ENCODE measurements around the gene CHST12. TPM values are rescaled to one million over a fixed set of nuclear protein-coding genes. Genes with fewer than 3 reads are reported as not detected.
"Not testable (repeated sequence)": the region's sequence is repeated elsewhere in the genome, so short reads cannot be mapped to it uniquely, and the experiment has no call there.

Gene CHST12
- total RNA-seq, 2 experiments from 2014 or later, result 3.9 to 43.4 TPM

DNA sequence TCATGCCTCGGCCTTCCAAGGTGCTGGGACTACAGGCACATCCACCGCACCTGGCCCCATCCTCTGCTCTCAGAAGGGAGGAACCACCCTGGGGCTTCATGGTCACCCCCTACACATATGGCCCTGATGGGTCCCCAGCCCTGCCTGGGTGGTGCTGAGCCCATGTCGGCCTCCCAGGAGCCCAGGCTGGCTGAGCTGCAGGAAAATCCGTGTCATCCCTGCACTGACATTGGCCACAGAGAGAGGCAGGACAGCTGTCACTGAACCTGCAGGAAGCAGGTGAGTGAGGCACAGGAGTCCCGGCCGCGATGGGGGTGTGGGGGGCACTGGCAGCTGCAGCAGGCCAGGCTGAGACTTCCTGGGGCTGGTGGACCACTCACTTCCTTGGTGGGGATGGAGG lies 64.8 kb downstream of the CHST12 start:
- Histone ChIP-seq H3K27ac (ENCODE audit: low read depth, low read length, poor library complexity, severe bottlenecking) (no peak overlapping the region), H3K9me2 (ENCODE audit: insufficient read depth, low read length) (no peaks in the 10 kb centered on the region), H3K4me2 (ENCODE audit: low read length) (no peak overlapping the region), H3K4me1 (ENCODE audit: insufficient read depth, low read length, poor library complexity, severe bottlenecking) (no peaks in the 10 kb centered on the region), H3K79me2 (ENCODE audit: insufficient read depth, low read depth, low read length) (no peaks in the 10 kb centered on the region), H3K36me3 (ENCODE audit: insufficient read depth, low read length) (no peaks in the 10 kb centered on the region), H3K4me3 (ENCODE audit: low read depth, low read length, poor library complexity, severe bottlenecking) (no peak overlapping the region), H2AFZ (ENCODE audit: low read length) (no peak overlapping the region), H3K9me3 (ENCODE audit: low read length) (no peaks in the 10 kb centered on the region), H4K20me1 (ENCODE audit: insufficient read depth, low read length) (no peaks in the 10 kb centered on the region)
- intact Hi-C loops (cut with micrococcal nuclease; ENCODE audit: unreplicated experiment), result loop anchor here (5.0 kb wide), 1 partner anchor 76 kb away; no protein-coding TSS in a partner anchor
- no TSS peak for BruUV-seq (replicated peaks)
- DNase-seq (ENCODE audit: low spot score), result no peak
- ChIA-PET CTCF (ENCODE audit: unreplicated experiment) (interaction anchor here (0.6 to 1.1 kb wide), 4 partner anchors 9 to 231 kb away, joined by 3 to 5 read pairs (median 4); no protein-coding TSS in a partner anchor), POLR2A (interaction anchor here (0.7 to 1.4 kb wide), 2 partner anchors 30 to 43 kb away, joined by 4 read pairs; no protein-coding TSS in a partner anchor)
- TF ChIP-seq EZH2phosphoT487 (IDR thresholded peaks at IDR 0.05; ENCODE audit: borderline replicate concordance, low read depth, low read length), result no peak
- TF ChIP-seq, protein P1, sequence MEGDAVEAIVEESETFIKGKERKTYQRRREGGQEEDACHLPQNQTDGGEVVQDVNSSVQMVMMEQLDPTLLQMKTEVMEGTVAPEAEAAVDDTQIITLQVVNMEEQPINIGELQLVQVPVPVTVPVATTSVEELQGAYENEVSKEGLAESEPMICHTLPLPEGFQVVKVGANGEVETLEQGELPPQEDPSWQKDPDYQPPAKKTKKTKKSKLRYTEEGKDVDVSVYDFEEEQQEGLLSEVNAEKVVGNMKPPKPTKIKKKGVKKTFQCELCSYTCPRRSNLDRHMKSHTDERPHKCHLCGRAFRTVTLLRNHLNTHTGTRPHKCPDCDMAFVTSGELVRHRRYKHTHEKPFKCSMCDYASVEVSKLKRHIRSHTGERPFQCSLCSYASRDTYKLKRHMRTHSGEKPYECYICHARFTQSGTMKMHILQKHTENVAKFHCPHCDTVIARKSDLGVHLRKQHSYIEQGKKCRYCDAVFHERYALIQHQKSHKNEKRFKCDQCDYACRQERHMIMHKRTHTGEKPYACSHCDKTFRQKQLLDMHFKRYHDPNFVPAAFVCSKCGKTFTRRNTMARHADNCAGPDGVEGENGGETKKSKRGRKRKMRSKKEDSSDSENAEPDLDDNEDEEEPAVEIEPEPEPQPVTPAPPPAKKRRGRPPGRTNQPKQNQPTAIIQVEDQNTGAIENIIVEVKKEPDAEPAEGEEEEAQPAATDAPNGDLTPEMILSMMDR (conservative IDR thresholded peaks at IDR 0.05; ENCODE audit: low read length), result no peak

DNA sequence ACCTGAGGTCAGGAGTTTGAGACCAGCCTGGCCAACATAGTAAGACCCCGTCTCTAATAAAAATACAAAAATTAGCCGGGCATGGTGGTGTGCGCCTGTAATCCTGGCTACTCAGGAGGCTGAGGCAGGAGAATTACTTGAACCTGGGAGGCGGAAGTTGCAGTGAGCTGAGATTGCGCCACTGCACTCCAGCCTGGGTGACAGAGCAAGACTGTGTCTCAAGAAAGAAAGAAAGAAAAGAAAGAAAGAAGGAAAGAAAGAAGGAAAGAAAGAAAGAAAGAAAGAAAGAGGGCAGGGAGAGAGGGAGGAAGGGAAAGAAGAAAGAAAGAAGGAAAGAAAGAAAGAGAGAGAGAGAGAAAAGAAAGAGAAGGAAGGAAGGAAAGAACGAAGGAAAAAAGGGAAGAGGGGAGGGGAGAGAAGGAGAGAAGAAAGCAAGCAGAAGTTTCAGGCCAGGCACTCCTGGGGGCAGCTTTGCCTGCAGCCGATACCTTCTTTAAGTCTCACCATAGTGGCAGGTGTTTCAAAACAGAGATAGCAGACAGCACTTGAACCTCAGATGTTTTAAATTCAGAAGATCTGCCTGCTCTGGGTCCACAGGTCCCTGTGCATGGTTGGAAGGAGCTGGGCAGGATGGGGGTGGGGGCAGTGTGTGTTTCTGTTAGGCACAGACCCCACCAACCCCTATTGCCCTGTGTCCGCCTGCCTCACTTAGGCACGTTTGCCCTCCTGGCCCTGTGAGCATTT lies 66.2 kb downstream of the CHST12 start:
- not testable (repeated sequence) for H3K36me3 ChIP-seq (ENCODE audit: insufficient read depth, low read length); H4K20me1 ChIP-seq (ENCODE audit: insufficient read depth, low read length); H3K9me2 ChIP-seq (ENCODE audit: insufficient read depth, low read length); BruUV-seq (replicated peaks); H2AFZ ChIP-seq (ENCODE audit: low read length); H3K4me1 ChIP-seq (ENCODE audit: insufficient read depth, low read length, poor library complexity, severe bottlenecking); H3K27ac ChIP-seq (ENCODE audit: low read depth, low read length, poor library complexity, severe bottlenecking); H3K4me3 ChIP-seq (ENCODE audit: low read depth, low read length, poor library complexity, severe bottlenecking); H3K4me2 ChIP-seq (ENCODE audit: low read length); H3K9me3 ChIP-seq (ENCODE audit: low read length); H3K79me2 ChIP-seq (ENCODE audit: insufficient read depth, low read depth, low read length); DNase-seq (ENCODE audit: low spot score)
- intact Hi-C loops (cut with micrococcal nuclease; ENCODE audit: unreplicated experiment), result loop anchor here (5.0 kb wide), 1 partner anchor 77 kb away; no protein-coding TSS in a partner anchor
- CTCF ChIA-PET (ENCODE audit: unreplicated experiment), result interaction anchor here (0.6 to 1.1 kb wide), 4 partner anchors 32 to 241 kb away, joined by 3 to 7 read pairs (median 4); no protein-coding TSS in a partner anchor
- POLR2A ChIA-PET, result interaction anchor here (0.7 to 1.4 kb wide), 2 partner anchors 29 to 38 kb away, joined by 3 to 4 read pairs; no protein-coding TSS in a partner anchor

DNA sequence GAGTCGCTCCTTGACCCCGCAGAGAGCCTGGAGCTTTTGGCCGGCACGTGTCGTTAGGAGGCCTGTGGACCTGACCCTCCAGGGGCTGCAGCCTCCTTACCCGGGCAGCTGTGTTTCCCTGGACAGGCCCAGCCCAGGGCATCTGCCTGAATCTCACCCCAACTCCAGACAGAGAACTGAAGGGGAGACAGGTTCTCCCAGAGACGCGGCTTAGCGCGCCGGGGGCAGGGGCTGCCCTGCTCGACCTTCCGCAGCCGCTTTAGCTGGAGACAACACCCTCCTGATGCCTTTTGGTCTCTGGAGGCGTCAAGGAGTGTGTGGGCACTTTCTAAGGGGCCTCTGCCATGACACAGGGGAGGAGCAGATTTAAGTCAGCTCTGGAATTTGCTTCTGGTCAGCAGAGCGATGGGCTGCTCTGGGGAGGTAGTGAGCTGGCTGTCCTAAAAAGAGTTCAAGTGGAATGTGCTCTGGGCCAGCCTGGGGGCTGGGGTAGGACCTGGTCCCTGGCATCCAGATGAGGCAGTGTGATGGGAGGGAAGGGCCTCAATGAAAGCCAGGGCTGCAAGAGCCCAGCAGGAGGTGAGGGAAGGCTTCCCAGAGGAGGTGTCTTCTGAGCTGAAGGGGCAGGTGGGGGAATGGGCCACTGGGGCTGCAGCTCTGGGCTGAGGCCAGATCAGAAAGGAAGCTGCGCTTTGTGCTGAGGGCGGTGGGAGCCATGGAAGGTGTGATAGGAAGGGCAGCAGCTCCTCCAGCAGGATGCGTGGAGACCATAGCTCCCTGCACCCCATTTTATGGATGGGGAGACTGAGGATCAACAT lies 67.0 kb downstream of the CHST12 start:
- CTCF ChIA-PET (ENCODE audit: unreplicated experiment), result no interaction called here
- Histone ChIP-seq H2AFZ (ENCODE audit: low read length) (no peak overlapping the region), H4K20me1 (ENCODE audit: insufficient read depth, low read length) (no peaks in the 10 kb centered on the region), H3K79me2 (ENCODE audit: insufficient read depth, low read depth, low read length) (no peaks in the 10 kb centered on the region), H3K36me3 (ENCODE audit: insufficient read depth, low read length) (no peaks in the 10 kb centered on the region), H3K4me3 (ENCODE audit: low read depth, low read length, poor library complexity, severe bottlenecking) (no peak overlapping the region), H3K4me2 (ENCODE audit: low read length) (no peak overlapping the region), H3K27ac (ENCODE audit: low read depth, low read length, poor library complexity, severe bottlenecking) (no peak overlapping the region), H3K4me1 (ENCODE audit: insufficient read depth, low read length, poor library complexity, severe bottlenecking) (no peaks in the 10 kb centered on the region), H3K9me2 (ENCODE audit: insufficient read depth, low read length) (no peaks in the 10 kb centered on the region), H3K9me3 (ENCODE audit: low read length) (no peaks in the 10 kb centered on the region)
- POLR2A ChIA-PET, result interaction anchor here (0.5 kb wide), 1 partner anchor 143 kb away, joined by 3 read pairs; no protein-coding TSS in a partner anchor
- no peak for DNase-seq (ENCODE audit: low spot score)
- TF ChIP-seq, protein P1 (conservative IDR thresholded peaks at IDR 0.05; ENCODE audit: low read length), result no peak
- TF ChIP-seq EZH2phosphoT487 (IDR thresholded peaks at IDR 0.05; ENCODE audit: borderline replicate concordance, low read depth, low read length), result no peak
- no TSS peak for BruUV-seq (replicated peaks)
- intact Hi-C loops (cut with micrococcal nuclease; ENCODE audit: unreplicated experiment), result no loop called here
